GM23338 (cell line): Measurements from ENCODE around the gene ZCCHC8.

Source experiments
- CREB1 ChIP-seq: fragments of 250-450 bp; sonication (Bioruptor Pico); IDR thresholded peaks from 2 replicates; pipeline ENCODE4 v1.5.0; 2020; ENCODE audit warnings: low read depth, mild to moderate bottlenecking, moderate library complexity
- CTCF ChIP-seq, 2 experiments: fragments of 200-600 bp in 1 of 2; sonication (generic) in 1 of 2; conservative IDR thresholded peaks; 2 replicates each; pipeline versions ENCODE4 v1.5.1 to v1.6.1; 2016 to 2017; ENCODE audit warnings: antibody characterized with exemption in 2 of 2, low read depth in 2 of 2, mild to moderate bottlenecking in 2 of 2, moderate library complexity in 1 of 2
- POLR2AphosphoS5 ChIP-seq: IDR thresholded peaks from 2 replicates; pipeline ENCODE4 v1.6.1; 2016; ENCODE audit warnings: antibody characterized with exemption, low read depth
- REST ChIP-seq: IDR thresholded peaks from one replicate; pipeline ENCODE4 v1.6.1; 2018; ENCODE audit warnings: antibody characterized with exemption; ENCODE audit not compliant: unreplicated experiment

- TF ChIP-seq CTCF (conservative IDR thresholded peaks at IDR 0.05; ENCODE audit: low read depth in 2 of 2) (no peak), POLR2AphosphoS5 (no peak), REST (no peak), CREB1 (no peak)
Measured at GRCh38 chr12:122491991-122492390, 8.7 kb downstream of the ZCCHC8 start.
